T-helper 2 cell treated with Interferon-gamma antibody and Interleukin-4, amounts not matched to agents 100 ng/mL and 5 ng/mL, for 36 hours (primary cell): ENCODE results near the gene TYW3. TPM values are rescaled to one million over a fixed set of nuclear protein-coding genes. Genes with fewer than 3 reads are reported as not detected.
"Not testable (repeated sequence)": the region's sequence is repeated elsewhere in the genome, so short reads cannot be mapped to it uniquely, and the experiment has no call there.

Source experiments
- intact Hi-C: fragments of 100-400 bp; cut with micrococcal nuclease; formaldehyde crosslinking; loops from one replicate; pipeline ENCODE4 v1.15.1; 2023
- total RNA-seq: library from RNA; stranded (reverse); gene quantifications from 2 replicates; pipeline ENCODE4 v1.2.3, GENCODE V29; 2022

TYW3 gene
- total RNA-seq, 1 donor from 2014 or later: 24.5 TPM

DNA sequence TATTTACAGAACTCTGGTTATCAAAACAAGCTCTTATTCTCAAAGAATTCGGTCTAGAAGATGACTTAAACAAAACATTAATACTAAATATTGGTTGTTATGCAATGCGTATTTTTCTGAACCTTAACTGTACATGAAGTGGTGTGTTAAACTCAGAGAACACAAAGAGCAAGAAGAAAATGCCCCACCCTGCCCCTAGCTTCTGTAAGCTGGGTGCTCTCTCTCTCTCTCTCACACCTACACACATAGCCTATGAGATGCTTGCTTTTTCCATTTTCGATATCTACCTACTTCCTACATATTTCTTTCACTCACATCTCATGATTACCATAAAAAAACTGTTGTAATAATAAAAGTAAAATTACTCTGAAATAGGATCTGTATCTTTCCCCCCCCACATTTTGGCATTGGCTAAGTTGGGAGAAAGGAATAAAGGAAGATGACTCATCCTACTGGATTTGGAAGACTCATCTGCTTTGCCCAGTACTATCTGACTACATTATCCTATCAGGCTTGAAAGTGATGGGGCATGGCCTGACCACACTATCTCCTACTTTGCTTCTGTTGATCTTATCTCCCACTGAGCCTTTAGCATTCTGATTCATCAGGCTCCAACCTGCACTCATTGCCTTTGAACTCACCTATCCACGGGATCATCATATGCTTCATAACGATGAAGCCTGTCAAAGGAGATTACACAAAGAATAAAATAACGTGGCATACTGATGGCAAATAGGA lies 3.0 kb upstream of the TYW3 start:
- intact Hi-C loops: loop anchor here (10.0 kb wide), 1 partner anchor 995 kb away; the partner anchor contains the start of gene ACADM

- intact Hi-C loops: loop anchor here (2.0 to 10.0 kb wide), 3 partner anchors 31 to 993 kb away; partner anchors contain the start of gene ACADM
Observed at GRCh38 chr1:74731399-74732052, 1.4 kb upstream of the TYW3 start.

DNA sequence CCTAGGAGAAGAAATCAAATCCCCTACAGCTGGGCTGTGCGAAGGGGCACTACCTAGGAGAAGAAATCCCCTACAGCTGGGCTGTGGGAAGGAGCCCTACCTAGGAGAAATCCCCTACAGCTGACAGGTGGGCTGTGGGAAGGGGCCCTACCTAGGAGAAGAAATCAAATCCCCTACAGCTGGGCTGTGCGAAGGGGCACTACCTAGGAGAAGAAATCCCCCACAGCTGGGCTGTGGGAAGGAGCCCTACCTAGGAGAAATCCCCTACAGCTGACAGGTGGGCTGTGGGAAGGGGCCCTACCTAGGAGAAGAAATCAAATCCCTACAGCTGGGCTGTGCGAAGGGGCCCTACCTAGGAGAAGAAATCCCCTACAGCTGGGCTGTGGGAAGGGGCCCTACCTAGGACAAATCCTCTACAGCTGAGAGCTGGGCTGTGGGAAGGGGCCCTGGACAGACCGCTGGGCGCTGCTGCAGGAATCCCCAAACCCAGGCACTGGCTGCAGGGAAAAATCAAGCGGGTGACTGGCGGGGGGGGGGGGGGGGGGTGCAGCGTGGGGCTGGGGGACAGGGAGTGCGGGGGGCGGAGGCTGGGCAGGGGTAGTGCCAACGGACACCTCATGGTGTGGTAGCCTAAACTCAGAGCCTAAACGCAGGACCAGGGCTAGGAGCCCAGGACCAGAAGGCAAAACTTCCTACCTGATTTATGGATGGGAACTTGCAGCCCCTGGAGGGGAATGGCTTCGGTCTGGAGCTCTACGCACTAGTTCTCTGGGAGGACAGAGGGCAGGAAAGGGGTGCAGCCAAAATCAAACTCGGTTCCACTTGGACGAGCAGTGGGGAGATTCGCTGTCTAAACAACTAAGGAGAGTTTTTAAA lies 643 bp upstream of the TYW3 start:
- intact Hi-C loops: loop anchor here (2.0 to 10.0 kb wide), 3 partner anchors 30 to 992 kb away; partner anchors contain the start of gene ACADM

GRCh38 chr1:74733604-74734484 lies 892 bp downstream of the TYW3 start:
- intact Hi-C loops: loop anchor here (1.0 to 10.0 kb wide), 5 partner anchors 29 to 1052 kb away; partner anchors contain the start of genes ACADM, FPGT, LRRIQ3 and RABGGTB

GRCh38 chr1:74737333-74737732 lies 4.4 kb downstream of the TYW3 start:
- intact Hi-C loops: loop anchor here (10.0 kb wide), 1 partner anchor 987 kb away; the partner anchor contains the start of gene ACADM

- intact Hi-C loops: not testable (repeated sequence)
Observed at GRCh38 chr1:74740307-74740980, 7.5 kb downstream of the TYW3 start.

- intact Hi-C loops: not testable (repeated sequence)
Observed at GRCh38 chr1:74745247-74745646, 12.3 kb downstream of the TYW3 start.

GRCh38 chr1:74748960-74749359 lies 16.0 kb downstream of the TYW3 start:
- intact Hi-C loops: no loop called here

DNA sequence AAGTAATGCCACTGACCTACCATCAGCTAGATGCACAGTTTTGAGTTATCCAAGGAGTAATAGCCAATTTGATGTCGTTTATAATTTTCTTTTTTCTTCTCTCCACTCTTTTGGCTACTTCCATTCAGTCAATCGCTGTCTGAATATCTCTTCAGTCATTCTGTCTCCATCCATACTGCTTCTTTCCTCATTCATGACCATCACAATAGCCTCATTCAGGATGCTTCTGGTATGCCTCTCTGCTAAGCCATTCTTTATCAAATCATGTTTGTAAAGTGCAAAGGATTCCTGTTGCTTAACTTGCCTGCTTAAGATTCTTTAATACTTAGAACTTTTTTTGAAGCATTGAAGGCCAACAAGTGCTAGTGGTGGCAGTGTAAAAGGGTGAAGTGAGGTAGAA lies 20.2 kb downstream of the TYW3 start:
- intact Hi-C loops: no loop called here

GRCh38 chr1:74755475-74755874 lies 22.5 kb downstream of the TYW3 start:
- intact Hi-C loops: no loop called here

- intact Hi-C loops: not testable (repeated sequence)
Observed at GRCh38 chr1:74756650-74757049, 23.7 kb downstream of the TYW3 start.

GRCh38 chr1:74763807-74764206 lies 30.9 kb downstream of the TYW3 start:
- intact Hi-C loops: loop anchor here (2.0 kb wide), 1 partner anchor 31 kb away; the partner anchor contains the start of genes CRYZ and TYW3

DNA sequence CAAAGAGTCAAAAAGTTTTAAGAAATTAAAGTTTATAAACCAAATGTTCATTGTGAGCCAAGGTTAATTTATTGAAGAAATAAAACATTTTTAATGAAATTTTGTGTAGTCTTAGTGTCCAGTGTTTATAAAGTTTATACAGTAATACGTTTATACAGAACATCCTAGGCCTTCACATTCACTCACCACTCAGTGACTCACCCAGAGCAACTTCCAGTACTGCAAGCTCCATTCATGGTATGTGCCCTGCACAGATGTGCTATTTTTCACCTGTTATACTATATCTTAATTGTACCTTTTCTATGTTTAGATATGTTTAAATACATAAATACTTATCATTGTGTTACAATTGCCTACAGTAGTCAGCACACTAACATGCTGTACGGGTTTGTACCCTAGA lies 33.6 kb downstream of the TYW3 start:
- intact Hi-C loops: no loop called here

GRCh38 chr1:74767490-74767889 lies 34.5 kb downstream of the TYW3 start:
- intact Hi-C loops: no loop called here

DNA sequence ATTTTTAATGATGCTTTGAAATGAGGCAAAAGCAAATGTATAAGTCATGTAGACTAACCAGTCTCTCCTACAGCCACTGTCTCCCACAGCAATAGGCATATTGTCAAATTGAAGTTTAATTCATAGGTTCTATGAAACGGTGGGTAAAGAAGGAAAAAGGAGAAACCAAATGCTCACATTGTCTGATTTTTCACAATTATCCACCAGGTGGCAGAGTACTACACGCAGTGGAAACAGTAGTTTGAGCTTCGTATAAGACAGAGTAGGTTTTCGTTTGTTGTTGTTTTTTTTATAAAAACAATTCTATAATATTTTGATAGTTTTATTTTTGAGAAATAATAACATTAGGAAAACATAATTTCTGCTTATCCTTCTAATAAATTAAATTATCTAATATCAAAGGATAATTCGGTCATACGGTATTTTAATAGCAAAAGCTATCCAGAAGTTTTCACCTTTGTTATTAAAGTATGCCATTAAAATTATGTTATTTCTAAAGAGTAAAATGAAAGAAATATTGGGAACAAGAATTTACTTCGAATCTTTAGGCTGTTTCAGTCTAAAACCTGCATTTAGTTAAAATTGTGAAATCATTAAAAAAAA lies 39.1 kb downstream of the TYW3 start:
- intact Hi-C loops: loop anchor here (5.0 kb wide), 1 partner anchor 860 kb away; no protein-coding TSS in a partner anchor

- intact Hi-C loops: loop anchor here (5.0 kb wide), 1 partner anchor 859 kb away; no protein-coding TSS in a partner anchor
Observed at GRCh38 chr1:74772945-74773344, 40.0 kb downstream of the TYW3 start.

GRCh38 chr1:74773582-74773981 lies 40.6 kb downstream of the TYW3 start:
- intact Hi-C loops: loop anchor here (5.0 kb wide), 1 partner anchor 859 kb away; no protein-coding TSS in a partner anchor

DNA sequence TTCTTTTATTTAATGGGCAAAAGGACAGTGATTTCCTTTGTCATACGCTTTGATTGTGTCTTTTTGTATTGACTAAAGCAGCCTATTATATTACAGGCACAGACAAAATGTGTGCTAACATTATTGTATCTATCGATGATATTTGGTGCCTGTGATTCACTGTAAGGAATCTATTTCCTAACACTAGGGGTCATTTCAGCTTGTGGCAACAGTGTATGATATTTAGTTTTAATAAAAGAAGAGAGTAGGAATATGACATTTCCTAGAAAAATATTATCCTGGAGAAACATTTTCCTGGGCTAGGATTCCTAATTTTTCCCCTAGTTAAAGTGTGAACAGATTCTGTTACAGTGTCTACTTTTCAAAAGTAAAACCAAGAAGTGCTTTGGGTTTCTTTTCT lies 42.8 kb downstream of the TYW3 start:
- intact Hi-C loops: no loop called here

DNA sequence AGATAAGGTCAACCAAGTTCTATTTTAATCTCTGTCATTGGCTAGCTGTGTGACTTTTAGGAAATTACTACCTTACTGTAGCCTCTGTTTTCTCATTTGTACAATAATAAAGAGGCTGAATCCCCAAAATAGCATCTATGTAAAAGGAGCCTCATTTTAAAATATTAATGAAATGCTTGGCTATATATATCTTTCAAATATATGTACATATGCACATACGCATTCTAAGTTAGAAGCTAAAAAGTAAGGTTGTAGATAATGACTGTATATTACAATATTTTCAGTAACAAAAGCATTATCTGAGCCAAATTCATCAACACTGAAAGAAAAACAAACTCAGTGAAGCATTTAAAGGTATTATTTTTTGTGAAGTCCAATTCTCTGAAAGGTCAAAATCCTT lies 44.6 kb downstream of the TYW3 start:
- intact Hi-C loops: no loop called here
